RPMI7951 (cell line): Measurements from ENCODE around the gene SUPV3L1. TPM values are rescaled to one million over a fixed set of nuclear protein-coding genes. Genes with fewer than 3 reads are reported as not detected.
A peak's percentile ranks its signal among the peaks of the same experiment; 100 is the strongest.

ENCODE experiments used
- DNase-seq: peaks from one replicate; pipeline ENCODE4 v3.0.0-alpha.2; 2012; ENCODE audit warnings: low read depth
- total RNA-seq: library from RNA; depleted of rRNA; stranded (reverse); fragments of >200 nt; shearing (Covaris generic); gene quantifications from 2 replicates; pipeline ENCODE4 v1.2.3, GENCODE V29; 2014

The SUPV3L1 gene
- total RNA-seq, 1 experiment from 2014 or later = 17.5 TPM

GRCh38 chr10:69202332-69202731 is 22.3 kb downstream of the SUPV3L1 start:
- DNase-seq = no peak

- no peak for DNase-seq
These were observed 28.7 kb downstream of the SUPV3L1 start for GRCh38 chr10:69208761-69209160.

- DNase-seq = no peak
These were observed 29.9 kb downstream of the SUPV3L1 start for GRCh38 chr10:69209787-69210484.

- no peak for DNase-seq
These were observed 31.1 kb downstream of the SUPV3L1 start for GRCh38 chr10:69211104-69211503.

- no peak for DNase-seq
These were observed 31.5 kb downstream of the SUPV3L1 start for GRCh38 chr10:69211524-69211923.

GRCh38 chr10:69213591-69214311 is 33.7 kb downstream of the SUPV3L1 start:
- DNase-seq = no peak

- no peak for DNase-seq
These were observed 34.7 kb downstream of the SUPV3L1 start for GRCh38 chr10:69214666-69215131.

GRCh38 chr10:69215405-69216171 is 35.6 kb downstream of the SUPV3L1 start:
- no peak for DNase-seq

- DNase-seq = no peak
These were observed 36.6 kb downstream of the SUPV3L1 start for GRCh38 chr10:69216577-69217118.

GRCh38 chr10:69217119-69217754 is 37.2 kb downstream of the SUPV3L1 start:
- DNase-seq = peak; percentile 84

- no peak for DNase-seq
These were observed 38.8 kb downstream of the SUPV3L1 start for GRCh38 chr10:69218831-69219230.

- no peak for DNase-seq
These were observed 40.0 kb downstream of the SUPV3L1 start, which contains the start of gene HKDC1 for GRCh38 chr10:69220041-69220451. Gene HKDC1, plus strand, starts transcription at chr10:69220332. Its CDS starts 104 bp downstream, at chr10:69220436.

GRCh38 chr10:69220507-69220906 is 40.5 kb downstream of the SUPV3L1 start:
- no peak for DNase-seq

GRCh38 chr10:69222157-69223027 is 42.4 kb downstream of the SUPV3L1 start:
- peak; percentile 83 for DNase-seq

- DNase-seq = no peak
These were observed 43.0 kb downstream of the SUPV3L1 start for GRCh38 chr10:69223028-69223342.

- DNase-seq = peak; percentile 89
These were observed 45.0 kb downstream of the SUPV3L1 start for GRCh38 chr10:69224862-69225657.

GRCh38 chr10:69225681-69226080 is 45.6 kb downstream of the SUPV3L1 start:
- no peak for DNase-seq

GRCh38 chr10:69226919-69227450 is 47.0 kb downstream of the SUPV3L1 start:
- DNase-seq = no peak

- no peak for DNase-seq
These were observed 48.1 kb downstream of the SUPV3L1 start for GRCh38 chr10:69228151-69228550.

- no peak for DNase-seq
These were observed 49.5 kb downstream of the SUPV3L1 start for GRCh38 chr10:69229616-69229916.
